Measurements from ENCODE around the gene MALL. TPM values are rescaled to one million over a fixed set of nuclear protein-coding genes. Genes with fewer than 3 reads are reported as not detected.
"Not testable (repeated sequence)": the region's sequence is repeated elsewhere in the genome, so short reads cannot be mapped to it uniquely, and the experiment has no call there.

The MALL gene
- total RNA-seq, result 248 TPM

DNA sequence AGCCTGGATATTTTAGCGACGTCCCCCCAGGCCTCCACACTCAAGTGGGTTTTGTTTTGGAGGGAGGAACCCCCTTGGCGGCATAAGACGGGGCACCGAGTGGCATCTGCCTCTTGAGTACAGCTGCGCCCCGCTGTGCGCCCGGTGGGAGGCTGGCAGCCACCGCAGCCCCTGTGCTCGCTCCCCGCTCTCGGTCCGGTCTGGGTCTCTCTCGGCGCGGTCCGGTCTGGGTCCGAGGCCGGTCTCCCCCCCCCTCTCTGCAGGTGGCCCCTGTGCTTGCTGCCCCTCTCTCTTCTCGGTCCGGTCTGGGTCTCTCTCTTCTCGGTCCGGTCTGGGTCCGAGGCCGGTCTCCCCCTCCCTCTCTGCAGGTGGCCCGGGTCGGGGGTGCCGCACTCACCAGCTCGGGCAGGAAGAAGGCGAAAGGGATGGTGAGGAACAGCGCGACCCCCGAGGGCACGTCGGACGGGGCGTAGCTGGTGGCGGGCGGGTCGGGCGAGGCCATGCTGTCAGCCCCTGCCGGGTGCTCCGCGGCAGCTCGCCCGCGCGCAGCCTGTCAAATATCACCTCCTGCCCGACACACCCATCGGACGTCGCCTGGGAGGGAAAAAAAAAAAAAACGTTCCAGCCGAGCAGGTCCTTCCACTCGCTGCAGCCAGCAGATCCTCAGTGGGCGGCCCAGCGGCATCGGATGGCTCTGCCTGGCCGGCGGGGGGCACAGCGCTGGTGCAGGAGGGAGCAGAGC, at the start of gene MALL:
MALL (minus strand) TSS at position 532 of the 742 bp plus-strand sequence; CDS start at position 502, 30 bp downstream.
- peak; percentile 80 for ATAC-seq

DNA sequence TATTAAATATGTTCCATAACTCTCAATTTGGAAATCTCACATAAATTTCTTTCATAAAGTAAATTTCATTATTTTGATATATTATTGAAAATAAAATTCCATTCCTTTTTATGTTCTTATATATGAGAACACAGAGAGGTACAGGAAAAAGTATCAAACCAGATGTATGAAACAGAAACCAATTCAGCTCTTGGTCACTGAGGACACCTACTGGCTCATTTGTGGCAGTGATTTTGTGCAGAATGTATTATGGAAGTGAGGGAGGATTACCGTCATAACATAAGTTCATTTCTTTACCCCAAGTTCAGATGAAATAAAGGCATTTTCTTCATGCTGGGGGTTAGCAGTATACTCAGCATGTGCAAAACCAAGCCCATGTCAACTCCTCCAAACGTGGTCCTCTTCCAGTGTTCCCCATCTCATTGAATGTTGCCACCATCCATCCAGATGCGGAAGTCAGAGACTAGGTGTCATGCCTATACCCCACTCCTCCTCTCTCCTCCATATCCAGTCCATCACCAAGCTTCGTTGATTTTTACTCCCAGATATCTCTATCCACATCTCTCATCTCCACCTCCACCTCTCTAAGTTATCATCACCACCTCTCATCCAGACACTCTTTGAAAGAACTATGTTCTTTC, 41.7 kb upstream of the MALL start:
- peak; percentile 80 for ATAC-seq

DNA sequence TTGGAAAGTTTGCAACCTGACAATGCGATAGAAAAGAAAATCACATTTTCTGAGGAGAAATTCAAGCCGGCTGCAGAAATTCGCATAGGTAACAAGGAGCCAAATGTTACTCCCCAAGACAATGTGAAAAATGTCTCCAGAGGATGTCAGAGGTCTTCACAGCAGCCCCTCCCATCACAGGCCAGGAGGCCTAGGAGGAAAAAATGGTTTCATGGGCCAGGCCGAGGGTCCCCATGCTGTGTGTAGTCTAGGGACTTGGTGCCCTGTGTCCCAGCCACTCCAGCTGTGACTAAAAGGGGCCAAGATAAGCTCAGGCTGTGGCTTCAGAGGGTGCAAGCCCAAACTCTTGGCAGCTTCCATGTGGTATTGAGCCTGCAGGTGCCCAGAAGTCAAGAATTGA, 39.2 kb upstream of the MALL start:
- ATAC-seq, result not testable (repeated sequence)

DNA sequence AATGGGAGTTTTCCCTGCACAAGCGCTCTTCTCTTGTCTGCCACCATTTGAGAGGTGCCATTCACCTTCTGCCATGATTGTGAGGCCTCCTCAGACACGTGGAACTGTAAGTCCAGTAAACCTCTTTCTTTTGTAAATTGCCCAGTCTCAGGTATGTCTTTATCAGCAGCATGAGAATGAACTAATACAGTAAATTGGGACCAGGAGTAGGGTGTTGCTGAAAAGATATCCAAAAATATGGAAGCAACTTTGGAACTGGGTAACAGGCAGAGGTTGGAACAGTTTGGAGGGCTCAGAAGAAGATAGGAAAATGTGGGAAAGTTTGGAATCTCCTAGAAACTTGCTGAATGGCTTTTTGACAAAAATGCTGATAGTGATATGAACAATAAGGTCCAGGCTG, 38.6 kb upstream of the MALL start:
- not testable (repeated sequence) for ATAC-seq

DNA sequence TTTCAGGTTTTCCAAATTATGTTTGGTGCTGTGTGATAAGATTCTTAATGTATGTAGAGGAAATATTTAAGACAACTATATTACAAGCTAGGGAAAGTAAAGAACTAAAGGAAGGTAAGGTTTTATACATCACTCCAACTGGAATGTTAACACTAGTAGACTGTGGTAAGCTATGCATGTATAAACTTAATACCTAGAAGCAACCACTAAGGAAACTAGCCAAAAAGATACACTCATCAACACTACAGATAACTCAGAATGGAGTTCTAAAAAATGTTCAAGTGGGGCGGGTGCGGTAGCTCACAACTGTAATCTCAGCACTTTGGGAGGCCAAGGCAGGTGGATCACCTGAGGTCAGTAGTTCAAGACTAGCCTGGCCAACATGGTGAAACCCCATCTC, 37.8 kb upstream of the MALL start:
- peak; percentile 26 for ATAC-seq

DNA sequence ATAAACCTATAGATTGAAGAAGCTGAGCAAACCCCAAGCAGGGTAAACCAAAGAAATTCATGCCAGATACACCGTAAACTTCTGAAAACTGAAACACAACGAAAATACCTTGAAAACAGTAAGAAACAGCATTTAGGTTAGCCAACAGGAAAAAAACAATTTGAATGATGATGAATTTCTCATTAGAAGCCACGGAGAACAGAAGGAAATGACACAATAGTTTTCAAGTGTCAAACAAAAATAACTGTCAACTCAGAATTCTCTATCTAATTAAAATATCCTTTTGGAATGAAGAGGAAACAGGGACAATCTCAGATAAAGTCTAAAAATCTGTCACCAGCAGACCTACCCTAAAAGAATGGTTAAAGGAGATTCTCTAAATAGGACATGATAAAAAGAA, 37.3 kb upstream of the MALL start:
- no peak for ATAC-seq

DNA sequence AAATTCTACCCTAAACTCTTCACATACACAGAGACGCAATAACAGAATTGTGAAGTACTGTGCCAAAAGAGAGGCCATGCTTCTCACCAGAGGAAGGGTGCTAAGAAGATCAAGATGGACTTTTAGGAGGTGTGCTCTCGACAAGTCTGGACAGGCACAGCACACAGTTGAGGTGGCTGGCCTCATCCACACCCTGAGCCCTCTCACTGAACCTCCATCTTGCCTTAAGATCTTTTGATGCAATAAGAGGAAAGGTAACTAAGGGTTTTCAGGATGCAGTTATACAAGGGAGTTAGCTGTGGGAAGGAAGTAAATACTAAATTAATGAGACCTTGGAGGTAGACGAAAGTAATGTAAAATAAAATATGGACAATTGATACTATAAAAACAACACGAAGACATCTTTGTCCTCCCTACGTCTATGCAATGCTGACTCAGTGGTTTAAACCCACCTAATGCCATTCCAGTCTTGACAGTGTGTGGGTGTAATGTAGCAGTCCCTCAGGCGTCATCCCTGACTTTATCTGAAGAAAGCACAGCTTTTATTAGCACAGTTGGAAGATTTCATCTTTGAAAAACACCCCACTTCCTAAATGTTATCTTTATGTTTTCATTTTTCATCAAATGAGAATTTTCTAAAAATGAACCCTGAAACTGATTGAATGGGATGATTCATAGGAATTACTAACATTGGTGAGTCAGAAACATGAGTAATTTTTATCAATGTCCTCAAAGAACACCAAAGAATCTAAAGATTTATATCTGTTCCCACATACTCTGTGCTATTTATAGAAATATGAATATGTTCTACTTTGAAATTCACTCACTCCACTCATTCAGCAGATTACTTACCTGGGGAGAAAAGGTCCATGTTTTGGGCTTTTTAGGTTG, 34.0 kb upstream of the MALL start:
- ATAC-seq, result peak; percentile 91

DNA sequence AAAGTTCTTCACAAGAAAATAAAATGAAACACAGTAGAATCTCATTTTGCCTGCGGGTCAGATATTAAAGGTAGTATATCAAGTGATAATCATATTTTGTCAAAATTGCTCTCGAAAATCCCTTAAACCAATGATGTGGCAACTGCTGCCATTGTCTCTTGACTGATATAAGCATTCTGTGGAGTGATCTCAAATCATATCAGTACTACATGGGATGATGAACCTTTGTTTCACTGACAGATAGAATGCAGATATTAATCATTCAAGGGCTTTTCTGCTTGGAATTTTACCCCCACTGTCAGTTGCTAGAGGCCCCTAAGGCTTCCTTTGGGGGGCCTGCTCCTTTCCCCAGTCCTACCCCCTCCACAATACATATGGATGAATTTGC, 31.3 kb upstream of the MALL start:
- ATAC-seq, result no peak

DNA sequence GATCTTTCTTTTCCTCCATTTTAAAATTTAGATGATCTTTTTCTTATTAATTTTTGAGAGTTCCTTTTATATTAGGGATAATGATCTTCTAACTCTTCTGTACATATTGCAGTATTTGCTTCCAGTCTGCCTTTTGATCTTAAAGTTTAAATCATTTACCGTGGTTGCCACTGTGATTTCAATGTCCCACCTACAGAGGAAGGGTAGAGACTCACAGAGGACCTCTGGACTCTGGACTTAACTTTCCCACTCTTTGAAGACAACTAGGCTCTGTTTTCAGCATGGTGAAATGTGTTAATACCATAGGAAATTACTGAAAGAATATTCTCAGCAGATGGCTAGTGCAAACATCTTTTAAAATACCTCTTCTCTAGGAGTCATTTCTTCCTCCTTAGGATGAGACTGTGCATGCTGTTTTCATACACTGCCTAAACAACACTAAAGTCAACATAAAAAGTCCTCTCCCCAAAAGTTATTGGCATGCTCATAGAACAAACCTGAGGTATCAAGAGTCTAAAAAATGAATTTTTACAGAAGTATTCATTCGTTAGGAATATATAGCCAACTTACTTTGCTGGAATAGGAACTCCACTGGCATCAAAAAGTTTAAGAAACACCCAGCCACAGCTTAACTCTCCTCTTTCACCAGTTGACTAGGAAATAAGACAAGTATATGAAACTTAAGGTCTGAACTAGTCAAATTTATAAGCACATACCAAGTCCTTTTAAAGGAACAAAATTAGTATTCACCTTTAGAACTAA, 30.7 kb upstream of the MALL start:
- no peak for ATAC-seq

DNA sequence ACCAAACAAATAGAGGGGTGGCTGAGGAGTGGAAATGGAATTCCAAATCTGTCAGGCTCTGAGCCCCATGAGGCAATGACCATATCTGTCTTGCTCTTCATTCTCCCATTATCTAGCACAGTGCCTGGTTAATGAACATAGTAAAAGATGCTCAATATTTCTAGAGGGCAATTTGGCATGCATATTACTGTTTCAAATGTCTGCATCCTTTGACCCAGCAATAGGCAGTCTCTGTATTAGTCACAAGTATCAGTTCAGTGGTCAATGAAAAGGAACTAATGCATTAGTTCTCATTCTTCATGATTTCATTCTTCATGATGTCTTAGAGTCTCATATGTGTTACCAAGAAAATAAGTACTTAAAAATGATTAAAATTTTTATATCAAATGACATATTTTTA, 28.4 kb upstream of the MALL start:
- no peak for ATAC-seq

DNA sequence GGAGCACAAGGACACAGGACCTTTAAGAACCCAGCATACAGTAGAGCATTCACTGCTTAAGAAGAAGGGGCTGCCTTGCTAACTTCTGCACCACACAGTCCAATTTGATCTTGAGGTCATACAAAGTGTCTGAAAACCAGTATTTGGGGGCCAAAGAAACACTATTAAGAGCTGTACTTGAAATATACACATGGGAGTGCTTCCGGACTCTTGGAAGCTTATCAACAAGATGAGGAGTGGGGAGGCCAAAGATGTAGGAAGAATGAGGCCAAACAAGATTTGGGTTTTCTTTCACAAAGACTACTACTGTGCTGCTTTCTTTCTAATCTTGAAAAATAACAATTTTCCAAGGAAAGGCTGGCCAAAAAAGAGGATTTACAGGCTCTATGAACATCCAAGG, 24.8 kb upstream of the MALL start:
- ATAC-seq, result no peak

DNA sequence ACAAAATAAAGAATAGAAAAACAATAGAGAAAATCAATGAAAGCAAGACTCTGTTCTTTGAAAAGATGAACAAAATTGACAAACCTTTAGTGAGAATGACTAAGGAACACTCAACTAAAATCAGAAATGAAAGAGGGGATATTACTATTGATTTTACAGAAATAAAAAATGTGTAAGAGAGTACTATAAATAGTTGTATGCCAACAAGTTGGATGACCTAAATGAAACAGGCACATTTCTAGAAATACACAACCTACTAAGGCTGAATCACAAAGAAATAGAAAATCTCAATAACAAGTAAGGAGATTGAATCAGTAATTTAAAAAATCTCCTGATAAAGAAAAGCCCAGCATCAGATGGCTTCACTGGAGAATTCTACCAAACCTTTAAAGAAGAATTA, 18.4 kb upstream of the MALL start:
- no peak for ATAC-seq

DNA sequence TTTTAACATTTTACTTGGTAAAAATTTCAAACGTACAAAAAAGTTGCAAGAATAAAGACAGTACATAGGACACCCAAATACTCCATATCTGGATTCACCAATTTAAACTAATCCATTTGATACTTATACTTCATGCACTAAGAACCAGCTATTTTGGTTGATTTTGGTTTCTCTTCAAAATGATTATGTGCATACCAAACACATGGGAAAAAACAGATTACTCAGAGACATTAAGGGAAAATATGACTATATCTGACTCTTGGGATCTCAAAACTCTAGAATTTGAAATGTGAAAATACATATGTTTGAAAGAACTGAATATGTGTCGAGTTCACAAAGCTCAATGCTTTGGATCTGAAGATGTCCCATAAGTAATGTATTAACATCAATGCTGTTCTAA, 15.5 kb upstream of the MALL start:
- no peak for ATAC-seq

DNA sequence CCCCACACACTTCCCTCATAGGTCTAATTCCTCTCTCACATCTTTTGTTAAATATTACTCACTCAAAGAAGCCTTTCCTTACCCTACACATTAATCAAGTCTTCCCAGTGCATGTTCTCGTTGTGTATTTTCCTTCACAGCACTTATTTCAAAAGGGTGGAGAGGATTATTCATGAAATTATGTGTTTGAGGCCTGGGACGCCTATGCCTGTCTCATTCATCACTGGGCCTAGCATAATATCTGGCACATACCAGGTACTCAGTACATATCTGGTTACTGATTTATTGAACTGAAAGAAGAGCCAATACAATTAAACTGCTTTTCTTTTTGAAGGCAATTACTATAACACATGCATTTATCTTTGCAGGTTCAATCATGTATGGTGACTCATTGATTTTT, 15.1 kb upstream of the MALL start:
- peak; percentile 14 for ATAC-seq

DNA sequence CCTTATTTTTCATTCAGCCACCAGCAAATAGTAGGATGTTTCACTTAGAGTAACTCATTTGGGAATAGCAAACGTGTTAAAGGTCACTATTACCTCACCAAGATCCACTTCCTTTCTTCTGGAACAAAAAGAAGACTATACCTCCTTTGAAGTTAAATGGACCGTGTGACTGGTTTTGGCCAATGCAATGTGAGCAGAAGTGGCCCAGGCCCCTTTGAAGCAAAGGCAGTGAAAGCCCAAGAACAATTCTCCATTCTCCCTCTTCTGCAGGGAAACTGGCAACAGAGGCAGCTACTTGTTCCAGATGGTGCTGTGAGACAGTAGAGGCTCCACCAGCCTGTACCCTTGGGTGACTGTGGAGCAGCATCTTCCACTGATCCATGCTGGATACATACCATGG, 11.3 kb upstream of the MALL start:
- ATAC-seq, result no peak

DNA sequence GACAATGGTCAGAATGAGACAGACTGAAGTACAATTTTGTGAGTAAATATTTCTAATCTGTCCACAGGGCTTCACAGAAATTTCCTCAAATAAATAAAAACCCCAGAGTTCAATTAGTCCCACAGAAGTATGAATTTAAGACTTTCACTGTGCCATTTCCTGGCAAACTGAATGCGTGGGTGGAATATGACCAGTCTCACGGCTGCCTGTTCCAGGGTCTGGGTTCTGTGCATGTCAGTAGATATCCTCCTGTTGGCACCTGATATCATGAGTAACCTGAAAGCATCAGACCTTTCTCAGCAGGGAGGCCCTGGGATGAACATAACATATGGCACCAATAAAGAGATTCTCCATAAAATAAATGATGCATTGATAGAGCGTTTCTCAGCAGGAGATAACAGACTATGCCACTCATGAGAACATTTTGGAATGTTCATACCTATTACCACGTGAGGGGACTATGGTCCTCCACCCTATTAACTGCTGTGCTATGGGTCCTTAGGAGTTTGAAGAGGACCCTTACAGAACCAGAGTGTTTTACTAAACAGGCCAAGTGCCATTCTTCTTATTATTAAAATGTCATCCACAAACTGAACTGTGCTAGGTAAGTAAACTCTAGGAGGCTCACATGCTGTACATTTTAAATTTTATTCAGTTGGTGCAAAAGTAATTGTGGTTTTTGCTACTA, 10.6 kb upstream of the MALL start:
- no peak for ATAC-seq

DNA sequence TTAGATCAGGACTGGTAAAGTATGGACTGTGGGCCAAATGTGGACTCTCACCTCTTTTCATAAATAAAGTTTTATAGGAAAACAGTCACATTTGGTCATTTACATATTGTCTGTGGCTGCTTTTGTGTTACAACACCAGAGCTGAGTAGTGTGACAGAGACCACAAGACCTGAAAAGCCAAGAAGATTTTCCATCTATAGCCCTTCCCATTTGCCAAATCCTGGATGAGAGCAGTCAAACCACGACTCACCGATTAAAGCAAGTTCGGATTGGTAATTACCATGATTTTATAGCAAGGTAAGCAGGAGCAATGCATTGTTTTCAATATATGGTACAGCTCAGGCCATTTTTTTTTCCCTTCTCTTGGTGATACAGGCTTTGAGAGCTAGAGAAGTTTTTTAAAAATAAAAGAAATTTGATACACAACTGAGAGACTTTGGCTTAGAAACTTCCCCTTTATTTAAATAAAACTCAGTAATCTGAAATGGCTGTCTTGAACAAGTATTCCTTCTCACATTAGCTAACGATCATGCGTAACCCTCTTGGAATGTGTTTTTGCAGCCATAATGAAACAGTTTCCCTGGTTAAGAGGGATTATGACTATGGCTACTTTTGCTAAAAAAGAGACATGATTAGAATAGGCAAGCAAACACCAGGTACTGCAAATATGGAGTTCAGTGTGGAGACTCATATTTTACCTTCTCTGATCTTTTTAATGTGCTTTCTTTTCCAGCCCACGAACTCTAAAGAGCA, 9.5 kb upstream of the MALL start:
- no peak for ATAC-seq

DNA sequence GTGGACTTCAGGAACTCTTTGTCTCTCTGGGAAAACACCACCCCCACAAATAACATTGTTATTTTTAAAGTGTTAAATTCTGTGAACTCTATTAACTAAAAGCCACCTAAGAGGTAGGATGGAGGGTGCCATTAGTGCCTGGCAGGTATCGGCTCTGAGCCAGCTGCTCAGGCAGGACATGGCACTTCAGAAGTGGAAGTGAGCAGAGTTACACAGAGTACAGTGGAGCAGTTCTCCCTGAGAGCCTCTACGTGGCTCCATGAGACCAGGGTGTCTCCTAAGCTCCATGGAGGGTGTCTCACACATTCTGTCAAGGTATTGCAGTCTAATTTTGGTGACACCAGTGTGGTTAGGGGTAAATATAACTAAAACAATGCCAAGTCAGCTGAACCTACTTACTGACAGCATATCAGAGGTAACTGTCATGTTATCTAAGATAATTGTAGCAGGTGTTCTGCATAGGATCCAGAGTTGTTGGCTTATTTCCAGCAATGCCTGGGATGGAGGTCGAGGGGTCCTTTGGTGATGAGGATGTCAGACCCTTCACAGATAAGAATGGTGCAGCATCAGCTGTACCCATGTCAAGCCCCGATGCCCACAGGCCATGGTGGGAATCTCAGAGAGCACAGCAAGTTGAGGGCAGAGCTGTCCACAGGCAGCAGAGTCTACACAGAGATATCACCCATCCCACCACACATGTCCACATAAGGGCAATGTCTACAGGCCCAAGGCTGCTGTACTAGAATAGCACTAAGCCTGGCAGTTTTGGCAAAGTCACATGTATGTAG, 8.6 kb upstream of the MALL start:
- ATAC-seq, result no peak

DNA sequence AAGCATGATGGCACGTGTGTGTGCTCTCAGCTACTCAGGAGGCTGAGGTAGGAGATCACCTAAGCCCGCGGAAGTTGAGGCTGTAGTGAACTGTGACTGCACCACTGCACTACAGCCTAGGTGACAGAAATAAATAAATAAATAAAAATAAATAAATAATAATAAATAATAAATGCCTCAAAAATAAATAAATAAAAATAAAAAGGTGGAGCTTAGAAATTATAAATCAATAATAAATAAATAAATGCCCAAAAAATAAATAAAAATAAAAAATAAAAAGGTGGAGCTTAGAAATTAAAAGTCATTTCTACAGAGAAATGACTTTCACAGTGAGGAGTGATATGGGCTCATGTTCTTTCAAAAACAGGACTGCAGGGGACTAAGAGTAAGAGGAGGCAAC, 6.0 kb upstream of the MALL start:
- ATAC-seq, result no peak

DNA sequence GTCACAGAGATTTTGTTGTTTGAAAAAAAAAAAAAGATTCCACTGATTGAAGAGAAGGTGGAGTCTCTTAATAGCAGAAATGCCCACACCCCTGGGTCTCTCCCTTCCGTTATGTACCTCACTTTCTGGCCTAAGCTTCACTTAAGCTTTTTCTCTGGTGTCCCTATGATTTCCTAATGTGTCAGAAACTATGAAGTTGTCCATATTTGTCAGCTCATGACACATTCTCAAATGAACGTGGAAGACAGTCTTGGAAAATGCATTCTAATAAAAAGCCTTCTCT, 5.4 kb upstream of the MALL start:
- no peak for ATAC-seq
